ENCODE results near the gene NGRN.
"Not testable (repeated sequence)": the region's sequence is repeated elsewhere in the genome, so short reads cannot be mapped to it uniquely, and the experiment has no call there.

Gene NGRN

DNA sequence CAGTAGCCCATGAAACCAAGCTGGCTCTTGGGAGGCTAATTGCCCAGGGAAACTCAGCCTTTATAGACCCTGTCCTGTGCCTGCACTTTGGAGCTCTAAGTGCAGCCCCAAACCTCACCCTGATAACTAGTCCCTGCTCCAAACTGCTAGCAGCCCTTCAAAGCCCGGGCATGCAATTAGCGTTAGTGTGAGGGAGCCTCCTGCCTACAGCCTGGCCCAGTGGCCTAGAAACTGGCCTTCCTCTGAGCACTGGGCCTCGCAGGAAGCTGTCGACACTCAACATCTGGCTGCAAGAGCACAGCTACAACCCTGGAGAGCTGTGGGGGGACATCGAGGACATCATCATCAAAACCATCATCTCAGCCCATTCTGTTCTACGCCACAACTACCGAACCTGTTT lies 7.7 kb upstream of the NGRN start:
- Histone ChIP-seq H3K36me3 (no peaks in the 10 kb centered on the region), H3K27ac (no peak overlapping the region), H3K4me1 (no peaks in the 10 kb centered on the region), H3K27me3 (peaks cover 0 to 5% of the 10 kb centered on the region in 2 donors), H3K4me3 (no peak overlapping the region), H3K9me3 (no peaks in the 10 kb centered on the region)
- DNase-seq = no peak
- intact Hi-C loops (cut with DNase I; ENCODE audit: low total_unique reads) = no loop called here
- TF ChIP-seq CTCF (IDR thresholded peaks at IDR 0.05) = no peak

GRCh38 chr15:90259524-90259923 lies 5.9 kb upstream of the NGRN start:
- Histone ChIP-seq H3K27me3 (peaks cover 0 to 5% of the 10 kb centered on the region in 2 donors), H3K27ac (no peak overlapping the region), H3K4me3 (no peak overlapping the region), H3K9me3 (no peaks in the 10 kb centered on the region), H3K4me1 (peaks cover 0 to 5% (median 2%) of the 10 kb centered on the region in 4 donors), H3K36me3 (no peaks in the 10 kb centered on the region)
- intact Hi-C loops (cut with DNase I; ENCODE audit: low total_unique reads) = no loop called here
- no peak for TF ChIP-seq CTCF (IDR thresholded peaks at IDR 0.05)
- DNase-seq = no peak

DNA sequence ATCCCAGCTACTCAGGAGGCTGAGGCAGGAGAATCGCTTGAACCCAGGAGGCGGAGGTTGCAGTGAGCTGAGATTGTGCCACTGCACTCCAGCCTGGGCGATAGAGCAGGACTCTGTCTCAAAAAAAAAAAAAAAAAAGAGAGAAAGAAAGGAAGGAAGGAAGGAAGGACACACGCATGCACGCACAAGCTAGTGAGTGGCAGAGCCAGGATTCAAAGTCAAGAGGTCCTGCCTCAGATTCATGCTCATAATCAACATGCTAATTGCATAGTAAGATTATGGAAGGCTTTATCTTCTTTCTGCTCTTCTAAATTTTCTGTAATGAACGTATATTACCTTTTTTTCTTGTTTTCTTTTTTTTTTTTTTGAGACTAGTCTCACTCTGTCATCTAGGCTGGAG lies 4.7 kb upstream of the NGRN start:
- DNase-seq; H3K36me3 ChIP-seq; intact Hi-C loops (cut with DNase I; ENCODE audit: low total_unique reads); H3K9me3 ChIP-seq; H3K27me3 ChIP-seq; H3K4me3 ChIP-seq; H3K27ac ChIP-seq: not testable (repeated sequence)
- peaks cover 0 to 10% (median 4%) of the 10 kb centered on the region in 4 donors for H3K4me1 ChIP-seq

GRCh38 chr15:90261811-90262210 lies 3.7 kb upstream of the NGRN start:
- TF ChIP-seq CTCF (IDR thresholded peaks at IDR 0.05) = no peak
- no peak overlapping the region for H3K4me3 ChIP-seq
- intact Hi-C loops (cut with DNase I; ENCODE audit: low total_unique reads) = no loop called here
- H3K9me3 ChIP-seq = no peaks in the 10 kb centered on the region
- H3K27ac ChIP-seq = no peak overlapping the region
- peaks cover 0 to 12% (median 6%) of the 10 kb centered on the region in 4 donors for H3K4me1 ChIP-seq
- H3K36me3 ChIP-seq = no peaks in the 10 kb centered on the region
- DNase-seq = no peak
- peaks cover 0 to 5% of the 10 kb centered on the region in 2 donors for H3K27me3 ChIP-seq

GRCh38 chr15:90262426-90262825 lies 3.0 kb upstream of the NGRN start:
- Histone ChIP-seq H3K27ac (no peak overlapping the region), H3K27me3 (peaks cover 0 to under 1% of the 10 kb centered on the region in 2 donors), H3K36me3 (peaks cover 0 to under 1% (median 0%) of the 10 kb centered on the region in 3 donors), H3K4me3 (no peak overlapping the region), H3K9me3 (no peaks in the 10 kb centered on the region), H3K4me1 (peaks cover 0 to 19% (median 9%) of the 10 kb centered on the region in 4 donors)
- no peak for TF ChIP-seq CTCF (IDR thresholded peaks at IDR 0.05)
- intact Hi-C loops (cut with DNase I; ENCODE audit: low total_unique reads) = no loop called here
- no peak for DNase-seq

DNA sequence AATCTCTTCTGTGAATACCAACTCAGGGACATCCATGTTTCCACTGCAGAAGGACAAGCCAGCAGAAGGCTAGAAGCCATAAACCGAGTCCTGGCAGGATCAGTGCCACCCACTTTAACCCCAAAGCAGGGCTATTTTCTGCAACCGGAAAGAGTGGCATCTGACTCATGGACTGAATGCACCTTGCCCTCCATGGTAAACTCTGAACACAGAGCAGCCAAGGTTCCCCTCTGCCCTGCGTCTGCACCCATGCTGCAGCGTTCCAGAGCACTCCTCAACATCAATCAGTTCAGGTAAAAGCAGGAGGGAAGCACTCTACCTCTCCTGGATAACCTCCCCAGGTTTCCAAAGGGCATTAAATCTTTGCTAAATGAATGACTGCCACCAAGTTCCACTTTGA lies 801 bp upstream of the NGRN start:
- peaks cover 0 to 12% (median 11%) of the 10 kb centered on the region in 3 donors for H3K36me3 ChIP-seq
- H3K27ac ChIP-seq = peak overlapping the region; percentile 90 to 95
- intact Hi-C loops (cut with DNase I; ENCODE audit: low total_unique reads) = no loop called here
- TF ChIP-seq CTCF (IDR thresholded peaks at IDR 0.05) = no peak
- DNase-seq = no peak
- H3K4me1 ChIP-seq = peaks cover 0 to 40% (median 26%) of the 10 kb centered on the region in 4 donors
- peak overlapping the region; percentile 73 to 83 for H3K4me3 ChIP-seq
- H3K27me3 ChIP-seq = no peaks in the 10 kb centered on the region
- H3K9me3 ChIP-seq = no peaks in the 10 kb centered on the region
